Stimulated activated CD8-positive, alpha-beta memory T cell treated with anti-CD3 and anti-CD28 coated beads, Interleukin-4, amount 100 ng/mL, for 24 hours (primary cell): Measurements from ENCODE around the gene TMEFF2.

ENCODE experiments used
- DNase-seq: peaks from one replicate; pipeline ENCODE4 v3.0.0-alpha.2; 2020; ENCODE audit warnings: low read depth

Gene TMEFF2

DNA sequence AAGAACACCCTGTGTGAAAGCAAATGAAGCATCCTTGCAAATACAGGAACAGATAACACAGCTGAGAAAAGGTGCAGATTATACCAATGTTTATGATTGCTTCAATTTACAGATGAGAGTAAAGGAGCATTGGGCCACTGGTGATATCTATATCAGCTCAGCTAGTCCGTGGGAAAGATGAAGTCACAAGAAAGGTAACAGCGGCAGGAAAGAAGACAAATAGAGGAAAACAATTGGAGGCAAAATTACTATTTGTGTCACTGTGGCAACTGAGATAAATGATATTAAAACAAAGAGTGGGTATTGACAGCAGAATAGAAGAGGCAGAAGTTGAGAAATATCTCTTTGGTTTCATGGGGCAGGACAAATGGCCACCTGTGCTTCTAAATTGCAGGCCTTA lies 226.6 kb downstream of the TMEFF2 start:
- no peak for DNase-seq

DNA sequence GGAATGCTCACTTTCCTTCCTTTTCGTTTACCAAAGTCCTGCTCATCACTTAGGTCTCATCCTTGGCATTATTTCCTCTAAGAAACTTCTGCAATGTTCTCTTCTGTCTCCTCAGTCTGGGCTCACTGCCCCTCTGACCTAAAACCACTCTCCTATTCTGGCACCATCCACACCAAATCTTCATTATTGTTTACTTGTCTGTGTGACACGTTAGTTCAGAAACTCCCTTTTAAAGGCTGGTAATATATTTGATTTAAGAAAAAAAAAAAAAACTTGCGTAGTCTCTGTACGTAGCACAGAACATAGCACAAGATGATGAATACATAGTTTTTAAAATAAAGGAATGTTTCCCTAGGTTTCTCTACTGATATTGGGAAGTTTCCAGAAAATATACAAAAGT lies 229.0 kb downstream of the TMEFF2 start:
- no peak for DNase-seq

- no peak for DNase-seq
Measured at GRCh38 chr2:191961556-191961955, 233.2 kb downstream of the TMEFF2 start.

DNA sequence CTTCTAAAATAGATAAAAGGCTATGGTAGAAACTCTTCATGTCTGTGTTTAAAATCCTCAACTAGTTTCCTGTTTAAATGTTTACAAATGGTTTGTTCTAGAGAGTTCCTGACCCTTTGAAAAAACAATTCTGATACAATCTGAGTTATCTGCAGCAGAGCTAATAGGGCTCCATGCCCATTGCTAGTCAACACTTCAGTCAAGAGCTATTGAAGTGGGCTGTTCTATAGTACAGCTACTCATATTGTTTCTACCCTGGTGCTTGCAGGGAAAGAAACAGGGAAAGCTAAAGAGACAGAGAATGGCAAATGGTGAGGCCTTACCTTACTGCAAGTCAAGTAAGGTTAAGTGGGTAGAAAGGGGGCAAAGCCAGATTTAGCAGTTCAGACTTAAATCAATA lies 235.5 kb downstream of the TMEFF2 start:
- no peak for DNase-seq

GRCh38 chr2:191957996-191958860 lies 236.5 kb downstream of the TMEFF2 start:
- no peak for DNase-seq

GRCh38 chr2:191954451-191954850 lies 240.3 kb downstream of the TMEFF2 start:
- no peak for DNase-seq

GRCh38 chr2:191952515-191953270 lies 242.0 kb downstream of the TMEFF2 start:
- no peak for DNase-seq

GRCh38 chr2:191951832-191952231 lies 242.9 kb downstream of the TMEFF2 start:
- DNase-seq = no peak

DNA sequence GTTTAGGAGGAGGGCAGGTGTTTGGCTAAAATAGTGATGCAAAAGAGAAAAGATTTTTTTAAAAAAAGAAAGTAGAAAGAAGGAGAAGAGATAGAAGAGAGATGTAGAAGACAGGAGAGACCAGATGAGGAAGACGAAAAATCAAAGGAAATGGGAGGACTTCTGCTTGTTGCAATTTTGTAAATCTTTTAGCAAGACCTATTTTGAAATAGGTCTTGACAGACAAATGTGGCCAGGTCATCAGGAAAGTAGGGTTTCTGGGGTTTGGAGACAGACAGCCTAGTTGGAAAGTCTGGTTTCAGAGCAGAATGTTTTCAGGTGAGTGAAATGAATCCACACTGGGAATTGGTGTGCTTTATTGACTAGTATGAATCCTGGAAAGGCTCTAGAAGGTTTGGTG lies 243.4 kb downstream of the TMEFF2 start:
- DNase-seq = no peak

GRCh38 chr2:191950132-191950874 lies 244.4 kb downstream of the TMEFF2 start:
- no peak for DNase-seq

GRCh38 chr2:191947235-191947634 lies 247.5 kb downstream of the TMEFF2 start:
- no peak for DNase-seq

GRCh38 chr2:191946471-191947182 lies 248.1 kb downstream of the TMEFF2 start:
- no peak for DNase-seq

DNA sequence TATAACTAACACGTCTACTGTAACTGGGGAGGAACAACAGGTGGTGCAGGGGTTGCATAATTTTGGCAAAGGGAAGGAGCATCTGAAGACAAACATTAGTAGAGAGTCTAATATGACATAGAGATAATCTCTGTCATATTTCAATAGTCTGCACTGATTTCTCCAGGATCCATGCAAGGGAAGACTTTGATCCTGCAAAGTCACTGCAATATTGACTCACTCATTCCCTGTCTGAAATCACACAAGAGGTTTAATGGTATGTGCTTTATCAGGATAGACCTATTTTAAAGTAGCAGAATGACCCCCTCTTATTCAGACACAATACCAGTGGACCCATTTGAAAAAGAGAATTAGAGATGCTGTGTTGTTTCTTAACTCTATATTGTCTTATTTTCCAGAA lies 249.1 kb downstream of the TMEFF2 start:
- no peak for DNase-seq

GRCh38 chr2:191942739-191943103 lies 252.0 kb downstream of the TMEFF2 start:
- no peak for DNase-seq

- no peak for DNase-seq
Measured at GRCh38 chr2:191942090-191942738, 252.5 kb downstream of the TMEFF2 start.

DNA sequence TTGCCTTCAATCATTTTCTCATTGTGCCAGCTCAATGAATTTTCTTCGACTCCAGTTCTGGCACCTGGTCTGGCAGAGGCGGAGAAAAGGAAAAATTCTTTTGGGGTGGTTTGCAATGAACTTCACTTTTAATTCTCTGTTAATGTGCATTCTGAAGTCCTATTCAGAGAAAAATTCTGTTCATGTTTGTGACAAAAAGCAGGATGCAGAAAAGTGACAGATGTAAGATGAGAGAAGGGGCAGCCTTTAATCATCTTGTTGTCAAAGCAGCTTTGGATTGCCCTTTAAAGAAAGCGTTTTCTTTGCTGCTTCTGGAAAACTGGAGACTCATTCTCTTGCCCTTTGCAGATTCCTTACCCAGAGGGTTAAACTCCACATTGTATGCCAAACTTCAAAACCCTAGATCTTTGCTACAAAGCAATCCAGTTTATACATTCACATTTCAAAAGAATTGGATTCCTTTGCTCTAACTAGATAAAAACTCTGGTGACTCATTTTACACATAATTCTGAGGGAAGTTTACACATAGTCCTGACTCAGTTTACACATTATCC lies 253.3 kb downstream of the TMEFF2 start:
- no peak for DNase-seq

GRCh38 chr2:191938779-191939178 lies 256.0 kb downstream of the TMEFF2 start:
- DNase-seq = no peak

DNA sequence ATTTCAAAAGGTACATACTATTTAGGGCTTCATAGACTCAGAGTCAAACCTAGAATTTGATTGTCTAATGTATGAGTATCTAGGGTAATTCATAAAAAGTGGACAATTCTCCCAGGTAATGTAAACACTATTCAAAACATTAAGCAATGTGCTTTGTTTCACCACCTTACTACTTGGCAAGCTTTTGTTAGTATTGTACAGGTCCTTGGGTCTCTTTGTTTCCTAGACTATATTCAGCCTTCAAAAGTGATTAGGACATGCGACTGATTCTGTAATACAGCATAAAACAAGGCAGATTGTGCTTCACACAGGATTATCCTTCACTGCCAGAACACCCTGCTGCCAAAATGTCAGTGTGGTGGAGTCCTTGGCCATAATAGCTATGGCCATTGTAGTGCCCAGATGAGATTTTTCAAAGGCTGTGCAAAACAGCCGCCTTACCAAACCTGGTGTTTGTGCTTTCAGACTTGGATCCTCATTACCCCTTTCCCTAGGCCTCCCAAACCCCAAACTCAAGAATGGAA lies 257.8 kb downstream of the TMEFF2 start:
- no peak for DNase-seq

DNA sequence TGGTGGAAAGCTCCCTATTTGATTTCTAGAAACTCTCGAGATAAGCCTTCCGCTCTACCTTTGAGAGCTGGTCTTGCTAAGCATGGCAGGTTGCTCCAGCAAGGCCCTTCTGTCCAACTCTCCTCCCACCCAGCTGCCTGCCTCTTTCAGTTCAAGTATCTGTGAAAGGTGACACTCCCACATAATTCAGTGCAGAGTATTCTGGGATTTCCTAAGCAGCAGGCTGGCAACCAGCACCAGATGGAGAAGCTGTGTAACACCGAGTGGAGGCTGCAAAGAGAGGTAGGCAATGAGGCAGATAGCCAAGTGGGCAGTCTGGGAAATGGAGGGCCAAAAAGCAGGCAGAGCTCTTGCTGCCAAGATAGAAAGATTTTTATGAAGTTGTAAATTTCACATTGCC lies 259.5 kb downstream of the TMEFF2 start:
- no peak for DNase-seq

GRCh38 chr2:191933307-191934105 lies 261.2 kb downstream of the TMEFF2 start:
- no peak for DNase-seq
